Hepatocyte (in vitro differentiated cells): ENCODE results near the gene KLHL11. TPM values are rescaled to one million over a fixed set of nuclear protein-coding genes. Genes with fewer than 3 reads are reported as not detected.

Experiments
- DNase-seq: peaks from one replicate; pipeline ENCODE4 v3.0.0-alpha.2; 2016; ENCODE audit warnings: low spot score
- H2AFZ ChIP-seq: fragments of 200-600 bp; sonication (generic); 2 replicates; pipeline ENCODE4 v1.6.0; 2016; ENCODE audit warnings: antibody characterized with exemption, mild to moderate bottlenecking
- H3K27ac ChIP-seq: fragments of 200-600 bp; sonication (generic); 2 replicates; pipeline ENCODE4 v1.5.1; 2016; ENCODE audit warnings: mild to moderate bottlenecking
- H3K27me3 ChIP-seq: fragments of 200-600 bp; sonication (generic); 2 replicates; pipeline ENCODE4 v1.6.1; 2016
- H3K36me3 ChIP-seq: fragments of 200-600 bp; sonication (generic); replicated peaks from 2 replicates; pipeline ENCODE4 v1.5.1; 2016; ENCODE audit warnings: low read depth; ENCODE audit not compliant: insufficient read depth
- H3K4me1 ChIP-seq: fragments of 200-600 bp; sonication (generic); 2 replicates; pipeline ENCODE4 v1.5.1; 2016; ENCODE audit warnings: mild to moderate bottlenecking, moderate library complexity; ENCODE audit not compliant: insufficient read depth
- H3K4me2 ChIP-seq: fragments of 200-600 bp; sonication (generic); 2 replicates; pipeline ENCODE4 v1.6.0; 2016
- H3K4me3 ChIP-seq: fragments of 200-600 bp; sonication (generic); 2 replicates; pipeline ENCODE4 v1.5.1; 2016; ENCODE audit warnings: mild to moderate bottlenecking
- H3K79me2 ChIP-seq: fragments of 200-600 bp; sonication (generic); 2 replicates; pipeline ENCODE4 v1.6.0; 2017; ENCODE audit warnings: mild to moderate bottlenecking
- H3K9me2 ChIP-seq: fragments of 200-600 bp; sonication (generic); replicated peaks from 2 replicates; pipeline ENCODE4 v1.6.0; 2017; ENCODE audit warnings: mild to moderate bottlenecking; ENCODE audit not compliant: insufficient read depth
- H3K9me3 ChIP-seq: fragments of 200-600 bp; sonication (generic); 2 replicates; pipeline ENCODE4 v1.5.1; 2016; ENCODE audit warnings: low read depth, mild to moderate bottlenecking
- H4K20me1 ChIP-seq: fragments of 200-600 bp; sonication (generic); 2 replicates; pipeline ENCODE4 v1.6.0; 2016; ENCODE audit warnings: mild to moderate bottlenecking; ENCODE audit not compliant: insufficient read depth, poor library complexity, severe bottlenecking
- EZH2 ChIP-seq: fragments of 200-600 bp; sonication (generic); IDR thresholded peaks from 2 replicates; pipeline ENCODE4 v1.6.1; 2016; ENCODE audit warnings: antibody characterized with exemption, mild to moderate bottlenecking, borderline replicate concordance
- EZH2phosphoT487 ChIP-seq: fragments of 200-600 bp; sonication (generic); IDR thresholded peaks from one replicate; pipeline ENCODE4 v1.6.1; 2018; ENCODE audit warnings: antibody characterized with exemption, mild to moderate bottlenecking, low read depth, moderate library complexity; ENCODE audit not compliant: unreplicated experiment, severe bottlenecking
- WGBS: methylation state at CpG from one replicate; pipeline ENCODE4 v1.1.6; 2016; ENCODE audit warnings: low lambda C conversion rate; ENCODE audit errors: missing lambda C conversion rate; 5-methylcytosine and 5-hydroxymethylcytosine counted together
- polyA plus RNA-seq: library from polyadenylated mRNA; unstranded; fragments of >200 nt; fragmentation: Nextera tagmentation; extraction: Ambion mirVana; gene quantifications from 2 replicates; pipeline ENCODE4 v1.2.1, GENCODE V29; 2016
- total RNA-seq: library from RNA; depleted of rRNA; stranded (reverse); fragments of >200 nt; gene quantifications from 2 replicates; pipeline ENCODE4 v1.2.3, GENCODE V29; 2014
- TF ChIP-seq, protein P1 (sequence below): fragments of 200-600 bp; sonication (generic); IDR thresholded peaks from 2 replicates; pipeline ENCODE4 v1.5.1; 2016; ENCODE audit warnings: antibody characterized with exemption, mild to moderate bottlenecking; ENCODE audit not compliant: poor library complexity

Gene KLHL11
- total and polyA plus RNA-seq, 2 experiments from 2014 or later = 10.0 to 25.2 TPM

DNA sequence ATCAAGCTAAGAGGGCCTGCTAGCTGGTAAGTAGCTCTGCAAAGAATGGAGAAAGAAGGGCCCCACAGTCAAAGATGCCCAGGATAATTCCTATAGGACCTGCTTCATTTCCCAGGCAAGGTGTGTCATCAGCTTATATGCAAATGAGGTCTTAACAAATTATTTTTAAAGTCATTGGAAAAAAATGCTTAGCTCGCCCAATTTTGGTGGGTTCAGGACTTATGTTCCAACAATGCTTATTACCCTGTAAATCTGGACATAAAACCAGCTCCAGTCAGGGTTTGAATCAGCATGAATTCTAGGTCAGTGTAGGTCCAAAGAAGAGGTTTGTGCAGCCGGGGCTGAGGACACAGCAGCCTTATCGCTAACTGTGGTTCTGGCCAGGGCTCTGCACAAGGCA is 28.2 kb upstream of the KLHL11 start:
- peaks cover 6% of the 10 kb centered on the region for H4K20me1 ChIP-seq
- no peak for DNase-seq

DNA sequence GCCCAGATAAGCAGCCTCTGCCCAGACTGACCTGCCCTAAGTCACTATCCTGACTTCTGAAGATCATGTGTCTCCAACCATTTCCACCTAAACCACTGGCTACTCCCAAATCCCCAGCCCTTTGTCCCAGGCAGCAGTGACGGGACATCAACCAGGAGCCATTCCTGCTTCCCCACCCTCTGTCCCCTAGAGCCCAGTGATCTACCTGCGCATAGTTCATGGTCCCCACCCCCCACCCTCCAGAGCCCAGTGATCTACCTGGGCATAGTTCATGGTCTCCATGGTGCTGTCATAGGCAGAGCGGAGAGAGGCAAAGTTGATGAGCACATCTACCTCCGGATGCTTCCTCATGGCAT is 26.8 kb upstream of the KLHL11 start:
- WGBS = 97% methylated on average over 4 of the region's 4 CpGs
- peaks cover 13% of the 10 kb centered on the region for H3K4me1 ChIP-seq
- DNase-seq = no peak
- no peak overlapping the region for H3K4me2 ChIP-seq
- no peaks in the 10 kb centered on the region for H3K79me2 ChIP-seq
- no peak overlapping the region for H2AFZ ChIP-seq
- peaks cover 6% of the 10 kb centered on the region for H4K20me1 ChIP-seq
- H3K27ac ChIP-seq = peak overlapping the region; percentile 16
- no peaks in the 10 kb centered on the region for H3K36me3 ChIP-seq
- no peaks in the 10 kb centered on the region for H3K27me3 ChIP-seq
- no peaks in the 10 kb centered on the region for H3K9me3 ChIP-seq
- H3K9me2 ChIP-seq = no peaks in the 10 kb centered on the region
- H3K4me3 ChIP-seq = no peak overlapping the region
- TF ChIP-seq EZH2 = no peak
- no peak for TF ChIP-seq EZH2phosphoT487
- TF ChIP-seq, protein P1, sequence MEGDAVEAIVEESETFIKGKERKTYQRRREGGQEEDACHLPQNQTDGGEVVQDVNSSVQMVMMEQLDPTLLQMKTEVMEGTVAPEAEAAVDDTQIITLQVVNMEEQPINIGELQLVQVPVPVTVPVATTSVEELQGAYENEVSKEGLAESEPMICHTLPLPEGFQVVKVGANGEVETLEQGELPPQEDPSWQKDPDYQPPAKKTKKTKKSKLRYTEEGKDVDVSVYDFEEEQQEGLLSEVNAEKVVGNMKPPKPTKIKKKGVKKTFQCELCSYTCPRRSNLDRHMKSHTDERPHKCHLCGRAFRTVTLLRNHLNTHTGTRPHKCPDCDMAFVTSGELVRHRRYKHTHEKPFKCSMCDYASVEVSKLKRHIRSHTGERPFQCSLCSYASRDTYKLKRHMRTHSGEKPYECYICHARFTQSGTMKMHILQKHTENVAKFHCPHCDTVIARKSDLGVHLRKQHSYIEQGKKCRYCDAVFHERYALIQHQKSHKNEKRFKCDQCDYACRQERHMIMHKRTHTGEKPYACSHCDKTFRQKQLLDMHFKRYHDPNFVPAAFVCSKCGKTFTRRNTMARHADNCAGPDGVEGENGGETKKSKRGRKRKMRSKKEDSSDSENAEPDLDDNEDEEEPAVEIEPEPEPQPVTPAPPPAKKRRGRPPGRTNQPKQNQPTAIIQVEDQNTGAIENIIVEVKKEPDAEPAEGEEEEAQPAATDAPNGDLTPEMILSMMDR = no peak

More for the DNA sequence above, 28.2 kb upstream of the KLHL11 start:
- Histone ChIP-seq H3K36me3 (peaks cover 3% of the 10 kb centered on the region), H3K9me3 (no peaks in the 10 kb centered on the region), H3K27ac (no peak overlapping the region), H3K4me2 (no peak overlapping the region), H3K4me1 (peaks cover 13% of the 10 kb centered on the region), H3K79me2 (no peaks in the 10 kb centered on the region), H3K27me3 (no peaks in the 10 kb centered on the region), H3K4me3 (no peak overlapping the region), H2AFZ (no peak overlapping the region), H3K9me2 (no peaks in the 10 kb centered on the region)
- no peak for TF ChIP-seq EZH2phosphoT487
- WGBS = 95% methylated on average over 3 of the region's 3 CpGs

DNA sequence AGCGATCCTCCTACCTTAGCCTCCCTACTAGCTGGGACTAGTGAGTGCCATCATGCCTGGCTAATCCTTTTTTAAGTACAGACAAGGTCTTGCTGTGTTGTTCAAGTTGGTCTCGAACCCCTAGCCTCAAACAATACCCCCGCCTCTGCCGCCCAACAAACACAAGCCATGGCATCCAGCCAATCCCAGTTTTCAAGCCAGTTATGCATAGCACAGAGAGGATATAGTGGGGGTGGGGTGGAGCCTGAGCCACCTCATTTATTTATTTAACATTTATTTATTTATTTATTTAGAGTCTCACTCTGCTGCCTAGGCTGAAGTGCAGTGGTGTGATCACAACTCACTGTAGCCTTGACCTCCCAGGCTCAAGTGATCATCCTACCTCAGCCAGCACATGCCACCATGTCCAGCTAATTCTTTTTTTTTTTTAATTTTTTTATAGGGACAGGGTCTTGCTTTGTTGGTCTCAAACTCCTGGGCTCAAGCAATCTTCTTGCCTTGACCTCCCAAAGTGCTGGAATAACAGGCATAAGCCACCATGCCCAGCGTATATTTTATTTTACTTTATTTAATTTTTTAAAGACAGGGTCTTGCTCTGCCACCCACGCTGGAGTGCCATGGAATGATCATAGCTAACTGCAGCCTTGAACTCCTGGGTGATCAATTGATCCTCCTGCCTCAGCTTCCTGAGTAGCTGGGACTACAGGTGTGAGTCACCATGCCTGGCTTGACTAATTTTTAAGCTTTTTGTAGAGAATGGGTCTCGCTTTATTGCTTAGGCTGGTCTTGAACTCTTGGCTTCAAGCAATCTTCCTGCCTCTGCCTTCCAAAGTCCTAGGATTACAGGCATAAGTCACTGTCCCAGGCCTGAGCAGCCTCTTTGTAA is 26.2 kb upstream of the KLHL11 start:
- DNase-seq = no peak
- 98% methylated on average over 7 of the region's 7 CpGs for WGBS
- H3K9me2 ChIP-seq = no peaks in the 10 kb centered on the region
- H3K27me3 ChIP-seq = no peaks in the 10 kb centered on the region
- no peaks in the 10 kb centered on the region for H3K9me3 ChIP-seq
- TF ChIP-seq, protein P1 = no peak
- TF ChIP-seq EZH2 (no peak), EZH2phosphoT487 (no peak)
- peaks cover 6% of the 10 kb centered on the region for H4K20me1 ChIP-seq
- no peaks in the 10 kb centered on the region for H3K36me3 ChIP-seq
- no peaks in the 10 kb centered on the region for H3K79me2 ChIP-seq
- peak overlapping the region; percentile 16 for H3K27ac ChIP-seq
- no peak overlapping the region for H2AFZ ChIP-seq
- H3K4me1 ChIP-seq = peaks cover 13% of the 10 kb centered on the region
- H3K4me3 ChIP-seq = no peak overlapping the region
- no peak overlapping the region for H3K4me2 ChIP-seq

- Histone ChIP-seq H3K9me2 (no peaks in the 10 kb centered on the region), H3K9me3 (no peaks in the 10 kb centered on the region), H3K27me3 (no peaks in the 10 kb centered on the region), H2AFZ (no peak overlapping the region), H3K4me3 (no peak overlapping the region), H3K4me1 (no peaks in the 10 kb centered on the region), H3K79me2 (no peaks in the 10 kb centered on the region), H3K27ac (no peak overlapping the region), H4K20me1 (no peaks in the 10 kb centered on the region), H3K36me3 (no peaks in the 10 kb centered on the region), H3K4me2 (no peak overlapping the region)
- TF ChIP-seq, protein P1 = no peak
- TF ChIP-seq EZH2phosphoT487 (no peak), EZH2 (no peak)
- WGBS = 93% methylated on average over 6 of the region's 6 CpGs
- DNase-seq = no peak
Observed at GRCh38 chr17:41888332-41888965, 23.2 kb upstream of the KLHL11 start.
